ENCODE results near the gene CMTM5.

The CMTM5 gene

DNA sequence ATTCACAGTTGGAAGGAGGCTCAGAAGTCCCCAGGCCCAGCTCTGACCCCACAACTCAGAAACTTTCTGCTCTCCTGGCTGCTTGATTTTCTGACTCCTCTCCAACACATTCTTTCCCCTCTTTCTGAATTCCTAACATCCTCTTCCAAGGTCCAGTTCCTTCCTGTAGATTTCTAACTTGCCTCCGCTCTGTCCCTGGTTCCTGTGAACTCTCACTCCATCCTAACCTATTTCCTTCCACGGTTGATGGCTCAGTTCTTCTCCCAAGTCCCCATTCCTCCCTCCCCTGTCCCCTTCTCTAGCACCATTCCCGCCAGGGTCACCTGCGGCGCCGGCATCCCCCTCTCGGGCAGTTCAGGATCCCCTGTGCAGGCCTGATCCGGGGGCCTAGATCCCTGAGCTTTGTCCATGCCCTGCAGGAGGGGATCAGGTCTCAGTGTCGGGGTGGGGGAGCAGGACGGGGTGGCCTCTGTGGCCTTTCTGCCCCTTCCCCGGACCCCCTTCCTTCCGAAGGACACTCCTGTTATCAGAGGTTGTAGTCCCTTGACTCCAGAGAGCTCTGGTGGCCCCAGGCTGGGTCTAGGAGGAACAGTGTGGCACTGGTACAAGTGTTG is 18.2 kb upstream of the CMTM5 start:
- DNase-seq = no peak

DNA sequence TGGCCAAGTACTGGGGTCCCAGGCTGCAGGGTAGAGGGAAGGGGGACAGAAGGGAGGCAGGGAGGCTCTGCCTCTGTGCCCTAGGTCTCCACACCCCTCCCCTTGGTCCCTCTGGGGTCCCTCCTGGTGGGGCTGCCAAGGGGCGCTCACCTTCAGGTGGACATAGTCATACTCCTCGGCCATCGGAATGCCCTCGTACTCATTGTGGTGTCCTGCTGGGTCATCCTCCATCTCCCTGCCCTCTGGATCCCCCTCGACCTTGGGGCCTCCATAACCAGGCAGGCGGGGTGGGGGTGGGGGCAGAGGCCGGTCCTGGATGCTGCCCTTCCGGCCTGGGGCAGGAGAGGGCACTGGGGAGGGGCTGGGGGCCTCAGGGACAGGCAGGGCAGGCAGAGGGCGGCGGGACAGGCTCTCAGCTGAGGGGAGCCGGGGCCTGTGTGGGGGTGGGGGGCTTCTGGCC is 17.6 kb upstream of the CMTM5 start:
- no peak for DNase-seq

DNA sequence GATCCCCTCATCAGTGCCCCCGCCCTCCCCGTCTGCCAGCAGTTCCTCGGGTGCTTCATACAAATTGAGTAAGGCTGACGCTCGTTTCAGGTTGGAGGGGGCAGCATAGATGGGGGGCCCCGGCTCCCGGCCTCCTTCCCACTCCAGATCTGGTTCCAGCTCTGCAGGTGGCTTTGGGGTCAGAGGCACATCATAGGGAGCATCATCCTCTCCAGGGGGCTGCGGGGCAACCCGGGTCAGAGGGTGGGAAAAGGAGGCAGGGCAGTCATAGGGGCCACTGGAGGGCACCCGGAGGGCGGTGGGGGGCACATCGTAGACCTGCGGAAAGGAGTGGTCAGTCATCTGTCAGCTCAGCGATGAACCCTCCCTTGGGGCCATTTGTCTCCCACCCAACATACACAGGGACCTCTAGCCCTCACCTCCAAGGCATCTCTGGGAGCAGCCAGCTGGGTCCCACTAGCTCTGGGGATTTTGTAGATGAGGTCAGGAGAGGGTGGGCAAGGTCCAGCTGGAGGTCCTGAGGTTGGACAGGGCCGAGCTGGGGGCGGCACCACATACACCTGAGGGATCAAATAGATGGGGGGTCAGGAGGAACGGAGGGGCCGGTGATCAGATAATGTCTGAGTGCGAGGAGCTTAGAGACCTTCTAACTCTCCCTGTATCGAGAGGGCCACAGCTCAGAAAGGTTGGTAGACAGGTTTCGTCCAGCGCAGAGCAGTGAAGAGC is 17.0 kb upstream of the CMTM5 start:
- no peak for DNase-seq

DNA sequence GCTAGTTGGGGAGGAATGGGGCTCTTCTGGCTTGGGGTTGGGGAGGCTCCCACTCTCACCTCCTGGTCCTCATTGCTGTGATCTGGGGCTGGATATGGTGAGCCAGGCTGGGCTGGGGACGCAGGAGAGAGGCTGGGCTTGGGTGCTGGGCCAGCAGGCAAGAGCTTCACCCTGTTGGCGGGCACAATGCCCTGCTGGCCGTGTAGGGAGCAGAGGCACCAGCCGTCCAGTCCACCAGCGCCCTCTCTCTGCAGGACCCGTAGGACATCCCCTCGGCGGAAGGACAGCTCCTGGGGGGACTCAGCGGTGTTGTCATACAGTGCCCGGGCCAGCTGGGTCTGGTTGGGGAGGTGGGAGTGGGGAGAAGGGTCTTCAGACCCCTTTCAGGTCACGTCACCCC is 16.4 kb upstream of the CMTM5 start:
- DNase-seq = no peak

DNA sequence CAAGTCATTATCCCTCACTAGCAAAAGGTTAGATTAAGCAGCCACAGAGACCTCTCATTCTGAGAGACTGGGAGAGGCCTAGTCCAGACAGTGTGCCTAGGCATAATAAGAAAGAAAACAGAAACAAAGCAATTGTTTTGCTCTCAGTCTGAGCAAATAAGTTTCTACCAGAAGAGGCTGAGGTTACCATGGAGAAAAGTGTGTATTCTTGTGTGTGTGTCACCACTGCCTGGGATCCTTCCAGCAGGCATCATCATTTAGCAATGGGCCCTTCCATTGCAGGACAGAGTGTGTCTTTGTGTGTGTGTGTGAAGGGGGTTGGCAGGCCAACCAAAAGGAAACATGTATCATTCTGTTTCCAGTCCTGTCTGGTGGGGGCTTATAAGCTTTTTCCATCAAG is 15.5 kb upstream of the CMTM5 start:
- DNase-seq = no peak

DNA sequence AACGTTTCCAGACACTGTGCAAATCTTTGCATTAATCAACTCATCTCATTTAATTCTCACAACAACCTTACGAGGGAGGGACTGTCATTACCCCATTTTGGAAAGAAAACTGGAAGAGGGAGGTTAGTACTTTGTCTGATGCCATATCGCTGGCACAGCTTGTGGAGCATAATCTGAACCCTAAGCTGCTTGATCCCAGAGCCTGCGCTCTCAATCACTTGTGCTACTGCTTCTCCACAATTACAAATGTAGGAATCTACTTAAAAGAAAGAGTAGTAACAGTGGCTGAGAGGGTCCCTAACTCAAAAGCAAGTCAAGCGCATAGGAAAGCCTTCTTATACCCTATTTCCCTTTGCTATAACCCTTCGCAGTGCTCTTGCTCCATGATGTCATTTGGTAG is 15.1 kb upstream of the CMTM5 start:
- no peak for DNase-seq

DNA sequence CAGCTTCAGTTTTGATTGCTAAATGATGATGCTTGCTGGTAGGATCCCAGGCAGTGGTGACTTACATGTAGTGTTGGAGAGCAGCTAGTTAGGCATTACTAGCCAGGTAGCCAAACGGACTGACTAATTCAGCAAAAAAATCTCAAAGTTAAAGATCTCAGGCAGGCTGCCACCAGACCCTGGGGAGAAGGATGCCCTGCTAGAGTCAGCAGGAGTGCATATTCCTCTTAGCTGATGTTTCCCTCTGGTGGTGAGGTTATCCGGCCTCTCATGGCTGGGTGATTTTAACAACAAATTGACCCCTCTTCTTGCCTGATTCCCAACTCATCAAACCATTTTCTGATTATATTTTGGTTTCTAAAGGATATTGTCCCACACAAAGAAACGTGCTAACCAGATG is 14.6 kb upstream of the CMTM5 start:
- DNase-seq = no peak

DNA sequence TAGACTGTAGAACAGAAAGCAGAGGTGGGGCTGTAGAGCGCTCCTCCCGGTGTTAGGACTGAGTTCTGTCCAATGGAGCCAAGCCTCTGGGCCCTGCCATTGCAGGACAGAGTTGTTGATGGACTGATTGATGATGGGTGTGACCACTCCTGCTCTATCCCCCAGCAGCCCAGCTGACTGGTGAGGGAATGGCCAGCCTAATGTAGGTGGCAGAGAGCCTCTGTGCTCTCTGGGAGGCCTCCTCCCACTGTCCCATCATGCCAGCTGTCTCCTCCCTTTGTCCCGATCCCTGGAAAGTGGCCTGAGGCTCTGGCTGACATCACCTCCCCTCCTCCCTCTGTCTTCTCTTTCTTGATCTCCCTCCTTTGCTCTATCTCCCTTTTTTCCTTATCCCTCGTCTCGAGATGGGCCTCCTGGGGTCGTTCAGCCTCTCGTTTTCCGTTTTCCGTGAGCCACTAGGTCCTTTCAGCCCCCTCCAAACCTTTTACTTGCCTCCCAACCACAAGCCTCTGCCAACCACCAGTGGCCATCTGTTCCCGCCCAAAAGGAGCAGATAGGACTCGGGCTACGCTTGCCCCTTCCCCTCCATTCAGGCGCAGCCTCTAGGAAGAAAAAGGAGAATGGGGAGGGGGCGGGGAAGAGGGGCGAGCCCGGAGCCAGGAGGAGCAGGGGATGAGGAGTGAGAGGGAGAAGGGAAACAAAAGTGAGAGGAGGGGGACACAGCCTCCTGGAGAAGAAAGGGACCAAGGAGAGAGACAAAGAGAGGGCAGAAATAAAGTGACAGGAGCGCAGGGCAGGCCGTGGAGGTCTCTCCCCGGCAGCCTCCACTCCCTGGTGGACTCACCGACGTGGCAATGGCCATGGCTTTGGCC is 12.4 kb upstream of the CMTM5 start:
- DNase-seq = no peak

DNA sequence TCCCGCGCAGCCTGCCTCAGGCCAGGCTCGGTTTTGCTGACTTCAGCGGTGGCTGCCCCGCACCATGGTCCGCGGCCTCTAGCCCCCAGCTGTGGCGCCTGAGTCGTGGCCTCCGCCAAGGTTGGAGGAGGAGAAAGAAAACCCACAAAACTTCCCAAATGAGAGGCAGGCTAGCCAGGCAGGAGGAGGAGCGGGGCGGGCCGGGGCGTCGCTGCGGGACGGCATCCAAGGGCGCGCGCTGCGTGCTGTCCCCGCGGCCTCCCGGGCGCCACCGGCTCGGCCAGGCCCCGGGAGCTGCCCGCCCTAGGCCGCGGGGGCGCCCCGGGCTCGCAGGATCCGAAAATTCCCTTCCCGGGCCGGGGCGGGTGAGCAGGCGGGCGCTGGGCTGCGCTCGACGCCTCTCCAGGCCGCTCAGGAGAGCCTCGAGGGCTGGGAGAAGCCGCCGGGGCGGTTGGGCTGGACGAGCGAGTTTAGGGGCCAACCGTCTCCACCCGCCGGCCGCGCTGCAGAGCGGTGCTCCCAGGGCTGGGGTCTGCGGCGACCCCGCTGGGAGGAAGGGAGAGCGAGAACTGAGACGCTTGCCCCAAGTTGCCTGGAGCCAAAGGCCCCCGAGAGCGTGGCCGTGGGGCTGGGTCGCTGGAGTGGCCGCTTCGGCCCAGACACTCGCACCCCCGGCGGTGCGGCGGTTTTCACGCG is 11.7 kb upstream of the CMTM5 start, which contains the start of gene EFS:
TSS of gene EFS (minus strand) at position 137 of the 696 bp plus-strand sequence. CDS start 147 bp downstream, outside the sequence.
- DNase-seq = no peak

DNA sequence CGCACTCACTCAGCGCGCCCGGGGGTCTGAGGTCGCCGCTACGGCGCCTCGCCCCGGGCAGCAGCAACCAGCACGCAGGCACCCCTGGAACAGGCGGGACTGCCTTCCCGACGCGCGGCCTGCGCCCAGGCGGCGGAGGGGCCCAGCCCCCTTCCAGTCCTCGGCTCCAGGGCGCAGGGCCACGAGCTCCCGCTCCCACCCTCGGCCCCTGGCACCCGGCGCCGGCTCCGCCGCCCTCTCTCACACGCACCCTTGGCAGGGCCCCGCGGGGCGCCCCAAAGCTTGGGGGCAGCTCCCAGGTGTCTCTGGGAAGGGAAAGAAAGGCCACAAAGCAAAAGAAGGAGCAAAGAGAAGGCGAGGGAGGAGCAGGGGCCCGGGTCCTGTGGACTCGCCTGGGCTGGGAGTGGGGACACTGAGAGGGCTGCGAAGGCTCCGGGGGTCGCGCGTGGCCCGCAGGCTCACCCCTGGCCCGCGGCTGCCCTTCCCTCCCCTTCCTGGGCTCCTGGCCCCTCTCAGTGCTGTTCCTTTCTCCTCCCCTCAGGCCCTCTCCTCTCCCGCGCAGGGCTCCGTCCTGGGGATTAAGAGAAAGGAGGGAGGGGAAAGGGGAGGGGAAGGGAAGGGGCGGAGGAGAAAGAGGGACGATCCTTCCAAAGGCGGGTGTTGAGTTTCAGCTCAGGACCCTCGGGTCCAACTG is 11.0 kb upstream of the CMTM5 start:
- DNase-seq = no peak

DNA sequence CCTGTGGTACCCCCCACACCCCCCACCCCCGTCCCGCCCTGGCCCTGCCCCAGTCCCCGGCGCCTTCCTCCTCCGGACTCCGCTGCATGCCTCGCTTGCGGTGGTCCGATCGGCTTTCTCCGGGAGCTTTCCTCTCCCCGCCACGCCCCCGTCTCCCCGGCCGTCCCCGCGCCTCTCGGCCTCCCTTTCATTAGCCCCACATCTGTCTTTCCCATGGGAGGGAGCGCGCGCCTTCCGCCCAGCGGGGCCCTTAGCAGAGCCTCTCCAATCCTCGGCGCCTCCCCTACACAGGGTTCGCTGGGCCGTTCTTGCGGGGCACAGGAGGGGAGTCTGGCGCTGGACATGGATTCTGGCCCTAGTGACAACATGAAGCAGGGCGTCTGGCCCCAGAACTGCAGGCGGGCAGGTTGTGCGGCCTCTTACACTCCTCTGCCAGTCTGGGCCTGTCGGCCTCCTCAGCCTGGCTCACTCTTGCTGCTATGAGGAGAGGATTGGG is 10.4 kb upstream of the CMTM5 start:
- DNase-seq = no peak

DNA sequence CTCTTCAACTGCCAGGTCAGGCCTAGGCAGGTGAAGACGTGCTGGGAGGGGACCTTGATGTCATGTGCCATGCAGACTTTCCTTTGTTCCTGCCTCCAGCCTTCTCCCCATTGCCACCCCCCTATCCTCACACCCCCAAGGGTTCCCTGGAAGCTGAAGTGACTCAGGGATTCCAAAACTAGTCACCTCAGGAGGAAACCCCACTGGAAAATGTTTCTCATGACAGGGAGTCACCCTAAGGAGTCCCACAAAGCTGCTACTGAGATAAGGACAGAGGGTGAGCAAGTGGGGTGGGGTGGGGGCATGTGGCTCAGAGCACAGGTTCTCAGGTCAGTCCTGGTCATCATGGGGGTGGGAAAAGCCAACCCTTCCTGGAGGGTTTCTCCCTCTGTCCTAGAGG is 6.6 kb upstream of the CMTM5 start:
- no peak for DNase-seq

DNA sequence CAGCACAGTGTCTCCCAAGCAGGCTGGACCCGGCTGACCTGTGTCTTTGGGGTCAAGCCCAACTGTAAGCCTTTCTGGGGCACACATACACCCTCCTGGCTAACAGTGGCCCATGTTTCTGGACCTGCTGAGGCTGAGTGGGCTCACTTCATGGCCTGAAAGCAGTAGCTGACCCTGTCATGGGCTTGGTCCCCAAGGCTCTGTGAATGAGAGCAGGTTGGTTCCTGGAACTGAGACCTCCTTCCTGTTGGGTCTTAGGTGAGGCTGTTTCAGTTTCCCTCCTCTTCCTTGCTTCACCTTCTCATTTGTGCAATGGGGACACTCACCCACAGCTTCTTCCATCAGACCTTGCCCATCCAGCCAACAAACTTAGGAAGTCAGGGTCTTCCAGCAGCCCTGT is 5.0 kb upstream of the CMTM5 start:
- DNase-seq = no peak

DNA sequence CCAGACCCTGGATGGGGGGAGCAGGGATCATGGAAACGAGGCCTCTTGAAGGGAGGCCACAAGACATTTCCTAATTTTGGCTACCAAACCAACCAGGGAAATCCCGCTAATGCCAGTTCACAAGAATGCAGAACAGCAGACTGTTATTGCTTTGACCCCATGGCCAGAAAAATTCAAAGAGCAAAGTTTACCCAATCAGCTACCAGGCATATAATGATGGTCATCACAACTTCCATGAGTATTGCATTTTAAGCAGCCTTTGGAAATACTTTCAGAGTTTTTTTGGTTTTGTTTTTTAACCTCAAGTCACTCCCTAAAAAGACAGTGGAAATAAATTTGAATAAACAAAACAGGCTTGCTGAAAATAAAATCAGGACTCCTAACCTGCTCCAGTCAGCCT is 4.3 kb upstream of the CMTM5 start, which contains the start of gene IL25:
TSS of gene IL25 (plus strand) at position 301 of the 400 bp plus-strand sequence.
- DNase-seq = no peak

DNA sequence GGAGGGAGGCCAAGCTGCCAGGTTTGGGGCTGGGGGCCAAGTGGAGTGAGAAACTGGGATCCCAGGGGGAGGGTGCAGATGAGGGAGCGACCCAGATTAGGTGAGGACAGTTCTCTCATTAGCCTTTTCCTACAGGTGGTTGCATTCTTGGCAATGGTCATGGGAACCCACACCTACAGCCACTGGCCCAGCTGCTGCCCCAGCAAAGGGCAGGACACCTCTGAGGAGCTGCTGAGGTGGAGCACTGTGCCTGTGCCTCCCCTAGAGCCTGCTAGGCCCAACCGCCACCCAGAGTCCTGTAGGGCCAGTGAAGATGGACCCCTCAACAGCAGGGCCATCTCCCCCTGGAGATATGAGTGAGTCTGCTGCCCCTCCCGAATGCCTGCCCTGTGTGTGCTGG is 3.8 kb upstream of the CMTM5 start:
- no peak for DNase-seq

DNA sequence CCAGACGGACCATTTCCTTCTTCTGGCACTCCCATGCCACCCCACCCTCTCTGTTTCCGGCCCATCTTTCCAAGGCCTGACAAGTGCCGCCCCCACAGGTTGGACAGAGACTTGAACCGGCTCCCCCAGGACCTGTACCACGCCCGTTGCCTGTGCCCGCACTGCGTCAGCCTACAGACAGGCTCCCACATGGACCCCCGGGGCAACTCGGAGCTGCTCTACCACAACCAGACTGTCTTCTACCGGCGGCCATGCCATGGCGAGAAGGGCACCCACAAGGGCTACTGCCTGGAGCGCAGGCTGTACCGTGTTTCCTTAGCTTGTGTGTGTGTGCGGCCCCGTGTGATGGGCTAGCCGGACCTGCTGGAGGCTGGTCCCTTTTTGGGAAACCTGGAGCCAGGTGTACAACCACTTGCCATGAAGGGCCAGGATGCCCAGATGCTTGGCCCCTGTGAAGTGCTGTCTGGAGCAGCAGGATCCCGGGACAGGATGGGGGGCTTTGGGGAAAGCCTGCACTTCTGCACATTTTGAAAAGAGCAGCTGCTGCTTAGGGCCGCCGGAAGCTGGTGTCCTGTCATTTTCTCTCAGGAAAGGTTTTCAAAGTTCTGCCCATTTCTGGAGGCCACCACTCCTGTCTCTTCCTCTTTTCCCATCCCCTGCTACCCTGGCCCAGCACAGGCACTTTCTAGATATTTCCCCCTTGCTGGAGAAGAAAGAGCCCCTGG is 1.2 kb upstream of the CMTM5 start:
- no peak for DNase-seq

DNA sequence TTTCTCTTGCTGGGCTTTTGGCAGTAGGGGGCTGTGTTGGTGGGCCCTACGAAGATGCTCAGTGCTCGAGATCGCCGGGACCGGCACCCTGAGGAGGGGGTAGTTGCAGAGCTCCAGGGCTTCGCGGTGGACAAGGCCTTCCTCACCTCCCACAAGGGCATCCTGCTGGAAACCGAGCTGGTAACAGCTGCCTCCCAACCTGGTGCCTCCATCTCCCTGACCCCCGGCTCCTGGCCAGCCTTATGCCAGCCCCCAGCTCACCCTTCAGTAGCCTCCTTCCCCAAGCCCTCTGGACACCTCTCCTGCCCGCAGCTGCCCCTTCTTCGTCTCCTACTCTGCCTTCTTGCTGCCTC is 328 bp downstream of the CMTM5 start:
- DNase-seq = no peak

DNA sequence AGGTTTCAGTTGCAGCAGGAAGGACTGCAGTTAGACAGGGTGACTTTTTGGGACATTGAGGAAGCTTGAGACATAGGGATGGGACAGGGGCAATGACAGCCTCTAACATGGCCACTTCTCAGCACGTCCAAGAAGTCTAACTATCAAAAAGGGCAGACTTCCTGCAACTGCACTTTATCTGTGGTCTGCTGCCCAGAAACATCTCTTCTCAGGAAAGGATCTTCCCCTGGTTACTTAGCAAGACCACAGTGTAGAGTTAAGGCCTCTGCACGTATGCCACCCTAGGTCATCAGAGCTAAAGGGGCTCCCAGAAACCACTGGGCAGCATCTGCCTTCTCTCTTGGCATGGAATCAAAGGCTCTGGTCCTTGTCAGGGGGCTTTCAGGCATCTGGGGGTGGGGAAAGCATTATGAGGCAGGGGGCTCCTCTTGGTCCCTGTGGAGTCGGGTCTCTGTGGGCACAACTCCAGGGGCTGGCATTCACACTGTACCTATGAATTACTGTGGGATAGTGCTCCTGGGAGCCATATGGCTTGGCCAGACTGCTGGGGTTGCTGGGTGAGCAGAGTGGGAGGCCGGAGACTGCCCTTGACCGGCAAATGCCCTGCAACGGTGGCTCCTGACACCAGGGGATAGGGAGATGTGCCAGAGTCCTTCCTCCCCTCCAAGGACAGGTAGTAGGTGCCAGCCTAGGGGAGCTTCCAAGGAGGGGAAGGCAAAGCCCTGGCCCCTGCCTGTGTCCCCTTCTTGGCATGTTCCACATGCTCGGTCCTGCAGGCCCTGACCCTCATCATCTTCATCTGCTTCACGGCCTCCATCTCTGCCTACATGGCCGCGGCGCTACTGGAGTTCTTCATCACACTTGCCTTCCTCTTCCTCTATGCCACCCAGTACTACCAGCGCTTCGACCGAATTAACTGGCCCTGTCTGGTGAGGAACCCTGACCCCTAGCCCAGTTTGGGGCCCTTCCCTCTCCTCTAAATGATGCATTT is 1.0 kb downstream of the CMTM5 start:
- peak; percentile 67 for DNase-seq

DNA sequence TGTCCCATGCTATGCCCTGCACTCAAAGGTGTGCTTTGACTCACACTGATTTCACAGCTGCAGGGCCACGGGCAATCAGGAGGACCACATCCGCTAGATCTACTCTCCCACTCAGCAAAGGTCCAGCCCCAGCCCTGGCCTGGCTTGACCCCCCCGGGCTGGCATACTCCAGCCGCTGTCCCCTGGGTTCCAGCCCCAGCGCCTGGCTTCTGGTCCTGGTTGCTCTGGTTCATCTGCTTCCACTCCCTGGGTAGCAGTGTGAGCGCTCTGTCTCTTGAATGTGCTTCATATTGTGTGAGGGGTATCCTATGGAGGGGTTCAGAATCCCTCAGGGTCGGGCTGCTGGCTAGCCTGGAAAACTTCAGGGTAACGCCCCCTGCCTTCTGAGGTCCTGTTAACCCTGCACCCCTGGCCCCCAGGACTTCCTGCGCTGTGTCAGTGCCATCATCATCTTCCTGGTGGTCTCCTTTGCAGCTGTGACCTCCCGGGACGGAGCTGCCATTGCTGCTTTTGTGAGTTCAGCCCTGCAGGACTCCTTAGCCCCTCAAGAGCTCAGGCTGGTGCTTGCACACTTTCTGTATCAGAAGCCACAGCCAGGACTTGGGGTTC is 1.9 kb downstream of the CMTM5 start:
- DNase-seq = no peak

All from hematopoietic multipotent progenitor cell treated with erythropoietin and hydrocortisone succinate and interleukin-3 and kit ligand, for 6 days (in vitro differentiated cells).